ENCODE results near the gene UNC93A. TPM values are rescaled to one million over a fixed set of nuclear protein-coding genes. Genes with fewer than 3 reads are reported as not detected.
"Not testable (repeated sequence)": the region's sequence is repeated elsewhere in the genome, so short reads cannot be mapped to it uniquely, and the experiment has no call there.

Gene UNC93A
- total RNA-seq, 1 donor from 2014 or later, result not detected

DNA sequence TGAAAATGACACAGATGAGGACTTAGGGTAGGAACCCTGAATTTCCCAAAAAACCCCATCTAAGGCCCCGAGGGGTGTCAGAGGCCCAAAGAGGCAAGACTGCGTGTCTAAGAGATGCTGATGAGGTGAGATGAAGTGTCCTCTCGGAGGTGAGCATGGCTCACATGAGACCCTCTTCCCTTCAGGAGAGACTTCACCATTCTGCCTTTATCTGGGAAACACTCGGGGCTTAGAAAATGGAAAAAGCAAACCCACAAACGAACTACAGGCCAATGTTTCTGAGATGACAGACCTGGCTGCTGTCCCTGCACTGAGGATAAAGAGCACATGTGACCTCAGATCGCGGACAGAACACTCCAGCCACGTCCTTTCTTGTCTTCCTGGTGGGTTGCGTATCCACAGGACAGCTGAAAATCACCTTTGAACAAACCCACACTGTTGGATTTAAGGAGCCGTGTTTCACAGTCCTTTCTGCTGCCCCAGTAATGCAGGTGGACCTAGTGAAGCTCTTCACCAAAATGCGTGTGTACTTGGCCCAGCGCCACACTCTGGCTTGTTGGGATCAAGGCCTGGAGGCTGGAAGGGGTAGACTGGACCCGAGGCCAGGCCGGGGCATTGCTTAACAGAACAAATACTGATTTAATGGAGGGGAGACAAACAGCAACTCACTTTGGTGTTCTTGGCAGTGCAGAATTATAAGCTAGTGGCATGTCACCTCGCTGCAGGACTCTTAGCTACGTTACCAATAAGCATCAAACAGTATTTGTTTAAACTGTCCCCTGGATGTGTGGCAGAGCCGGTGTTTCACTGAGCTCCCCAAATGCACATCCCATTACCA lies 18.5 kb downstream of the UNC93A start:
- not testable (repeated sequence) for DNase-seq (ENCODE audit: low read depth)

DNA sequence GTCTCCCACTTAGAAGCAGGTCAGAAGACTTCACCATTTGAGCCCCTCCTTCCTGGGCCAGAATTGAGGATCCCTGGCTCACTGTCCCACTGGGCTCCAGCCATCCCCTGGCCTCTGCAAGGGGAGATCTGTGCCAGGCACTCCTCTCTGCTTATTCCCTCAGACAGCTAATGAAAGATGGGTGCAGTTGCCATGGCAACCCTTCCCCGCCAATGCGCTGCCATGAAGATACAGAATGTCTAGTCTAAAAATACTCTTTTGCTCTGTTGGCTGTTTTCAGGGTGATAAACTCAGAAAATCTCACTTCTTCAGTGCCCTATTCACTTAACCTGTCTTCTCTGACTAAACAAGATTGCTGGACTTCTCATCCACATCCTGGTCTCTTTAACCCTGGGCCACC lies 20.2 kb downstream of the UNC93A start:
- DNase-seq (ENCODE audit: low read depth), result no peak

DNA sequence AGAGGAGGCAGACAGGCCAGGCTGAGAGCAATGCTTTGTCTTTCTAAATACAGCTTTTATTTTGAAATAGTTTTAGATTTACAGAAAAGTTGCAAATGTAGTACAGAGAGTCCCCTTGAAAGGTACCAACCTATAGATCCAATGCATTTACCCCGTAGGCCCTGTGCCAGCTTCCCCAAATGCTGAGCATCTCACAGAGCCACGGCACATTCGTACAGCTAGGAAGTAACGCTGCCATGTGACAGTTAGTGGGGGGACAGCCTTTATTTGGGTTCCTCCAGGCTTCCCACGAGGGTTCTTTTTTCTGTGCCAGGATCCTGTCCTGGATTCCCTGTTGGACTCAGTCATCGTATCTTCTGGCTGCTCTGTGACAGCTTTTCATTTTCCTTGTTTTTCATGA lies 20.6 kb downstream of the UNC93A start:
- not testable (repeated sequence) for DNase-seq (ENCODE audit: low read depth)

DNA sequence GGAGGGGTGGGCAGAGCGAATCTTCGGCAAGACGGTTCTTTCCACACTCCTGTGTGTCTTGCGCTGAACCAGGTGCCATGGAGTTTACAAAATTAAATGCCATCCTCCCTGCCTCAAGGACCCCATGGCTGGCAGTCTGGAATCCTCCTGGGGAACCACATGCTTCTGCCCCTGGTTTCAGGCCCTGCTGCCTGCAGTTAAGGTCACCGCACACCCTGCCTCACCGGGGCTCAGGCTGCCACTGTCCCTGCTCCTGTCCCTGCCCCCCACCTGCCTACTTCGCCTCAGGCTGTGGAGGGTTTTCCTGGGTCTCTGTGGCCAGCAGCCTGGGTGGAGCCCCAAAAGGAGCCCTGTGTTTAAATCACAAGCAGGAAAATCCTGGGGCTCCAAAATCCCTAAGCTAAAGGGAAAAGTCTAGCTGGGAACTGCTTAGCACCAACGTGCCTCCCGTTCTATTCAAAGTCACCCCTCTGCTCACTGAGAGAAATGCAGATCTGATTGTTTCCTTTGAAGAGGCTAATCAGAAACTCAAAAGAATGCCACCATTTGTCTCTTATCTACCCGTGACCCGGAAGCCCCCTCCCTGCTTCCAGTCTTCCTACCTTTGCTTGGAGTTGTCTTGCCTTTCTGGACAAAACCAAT lies 23.2 kb downstream of the UNC93A start:
- DNase-seq (ENCODE audit: low read depth), result no peak

DNA sequence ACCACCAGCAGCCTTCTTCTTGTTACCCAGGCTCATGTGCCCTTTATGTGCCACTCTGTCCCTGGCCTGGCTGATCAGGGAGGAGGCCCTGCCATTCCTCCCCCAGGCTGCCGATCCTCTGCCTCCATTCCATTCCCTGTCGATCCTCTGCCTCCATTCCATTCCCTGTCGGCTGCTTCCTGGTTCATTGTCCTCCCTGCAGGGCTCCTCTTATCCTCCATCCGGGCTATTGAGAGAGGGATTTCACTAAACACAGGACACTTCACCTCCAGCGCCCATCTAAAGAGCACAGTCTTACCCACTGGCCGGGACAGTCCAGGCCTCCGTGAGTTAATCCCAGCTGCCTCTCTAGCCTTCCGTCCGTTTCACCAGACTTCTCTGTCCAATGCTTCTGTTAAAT lies 26.1 kb downstream of the UNC93A start:
- no peak for DNase-seq (ENCODE audit: low read depth)

DNA sequence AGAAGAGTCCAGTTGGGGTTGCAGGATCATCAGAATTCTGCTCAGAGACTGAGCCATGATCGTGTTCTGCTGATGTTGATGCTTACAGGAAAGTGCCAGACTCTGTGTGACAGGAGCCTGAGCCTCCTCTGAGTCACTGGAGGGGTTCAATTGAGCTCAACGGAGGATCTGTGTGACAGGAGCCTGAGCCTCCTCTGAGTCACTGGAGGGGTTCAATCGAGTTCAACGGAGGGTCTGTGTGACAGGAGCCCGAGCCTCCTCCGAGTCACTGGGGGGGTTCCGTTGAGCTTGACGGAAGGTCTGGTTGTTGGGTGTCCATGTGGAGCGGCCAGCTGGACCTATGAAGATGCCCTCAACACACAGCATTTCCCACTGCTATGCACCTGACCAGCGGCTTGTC lies 27.2 kb downstream of the UNC93A start:
- DNase-seq (ENCODE audit: low read depth), result not testable (repeated sequence)

DNA sequence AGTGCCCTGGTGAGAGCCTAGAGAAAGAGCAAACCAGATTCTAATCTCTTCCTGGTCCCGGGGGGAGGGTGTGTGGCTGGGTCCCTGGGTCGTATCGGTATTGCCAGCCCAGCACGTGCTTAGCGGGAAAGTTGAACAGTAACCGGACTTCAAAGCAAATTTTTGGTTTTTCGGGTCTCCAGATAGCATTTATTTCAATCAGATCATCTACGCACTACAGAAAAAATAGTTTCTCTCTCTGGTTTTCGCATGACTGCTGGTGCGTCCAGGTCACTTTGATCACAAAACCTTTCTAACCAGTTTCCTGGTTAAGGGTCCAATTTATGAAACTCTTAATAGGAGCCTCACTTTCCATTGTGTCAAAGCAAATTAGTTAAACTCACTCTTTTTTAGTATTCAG lies 27.7 kb downstream of the UNC93A start:
- not testable (repeated sequence) for DNase-seq (ENCODE audit: low read depth)

DNA sequence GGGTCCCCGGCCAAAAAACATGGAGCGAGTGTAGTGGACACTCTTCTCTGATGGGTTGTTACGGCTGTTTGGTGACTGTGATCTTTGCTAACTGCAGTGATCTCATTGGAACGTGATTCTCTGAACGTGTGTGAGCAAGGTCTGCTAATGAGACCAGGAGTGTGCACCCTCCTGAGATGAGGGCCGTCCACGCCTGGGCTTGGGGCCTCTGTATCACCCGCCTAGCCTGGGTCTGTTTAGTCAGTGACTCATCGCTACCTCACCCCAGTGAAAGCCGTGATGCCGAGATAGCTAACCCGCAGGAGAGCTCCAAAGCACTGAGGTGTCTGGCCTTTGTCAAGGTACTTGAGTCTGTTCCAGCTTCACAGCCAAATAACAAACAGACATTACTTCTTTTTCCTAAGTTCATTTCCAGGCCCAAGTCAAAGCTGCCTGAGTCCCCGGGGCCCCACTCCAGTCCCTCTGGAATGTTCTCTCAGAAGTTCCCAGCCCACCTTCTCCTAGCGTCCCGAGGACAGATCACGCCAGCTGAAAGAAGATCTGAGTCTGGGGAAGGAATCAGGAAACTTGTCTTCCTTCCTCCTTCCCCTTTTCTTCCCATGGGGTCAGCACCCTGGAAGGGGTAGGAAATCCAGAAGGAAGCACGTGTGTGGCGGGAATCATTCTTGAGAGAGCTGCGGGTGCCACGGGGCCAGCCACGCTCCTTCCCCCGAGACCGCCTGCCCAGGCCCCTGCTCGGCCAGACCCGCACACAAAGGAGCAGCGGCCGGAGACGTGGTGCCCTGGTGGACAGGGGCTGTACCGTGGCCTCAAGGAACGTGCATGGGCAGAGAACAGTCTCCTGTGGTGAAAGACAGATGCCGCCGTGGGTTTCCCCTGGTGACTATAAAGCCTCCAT lies 29.0 kb downstream of the UNC93A start:
- DNase-seq (ENCODE audit: low read depth), result not testable (repeated sequence)

DNA sequence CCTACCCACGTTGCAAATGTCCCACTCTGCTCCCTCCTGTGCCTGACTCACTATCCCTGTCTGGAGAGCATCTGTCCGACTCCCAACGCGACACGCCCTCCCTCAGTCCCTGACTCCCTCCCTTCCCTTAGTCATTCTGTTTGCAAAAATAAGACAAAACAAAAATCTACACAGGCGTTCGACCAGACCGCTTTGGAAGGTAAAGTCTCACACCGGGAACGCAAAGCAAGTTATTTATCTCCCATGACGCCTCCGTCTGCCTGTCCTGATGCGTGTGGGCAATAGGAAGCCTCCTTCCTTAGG lies 29.6 kb downstream of the UNC93A start:
- not testable (repeated sequence) for DNase-seq (ENCODE audit: low read depth)

DNA sequence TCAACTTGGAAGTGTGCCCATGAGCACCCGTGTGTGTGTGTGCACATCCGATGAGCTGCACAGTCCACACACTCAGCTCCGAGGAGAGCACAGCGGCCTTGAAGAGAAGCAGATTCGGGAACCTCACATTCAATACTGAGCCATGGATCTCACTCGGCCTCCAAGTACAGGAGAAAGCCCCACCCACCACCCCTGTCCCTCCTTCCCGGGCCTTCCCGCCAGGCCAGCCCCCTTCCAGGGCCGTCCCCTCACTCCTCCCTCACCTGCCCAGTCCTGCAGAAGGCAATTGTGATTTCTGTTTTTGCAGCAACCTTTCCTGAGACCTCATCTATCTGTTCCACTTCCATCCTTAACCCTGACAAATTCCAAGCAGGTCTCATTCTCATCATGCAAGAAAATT lies 30.1 kb downstream of the UNC93A start:
- not testable (repeated sequence) for DNase-seq (ENCODE audit: low read depth)

DNA sequence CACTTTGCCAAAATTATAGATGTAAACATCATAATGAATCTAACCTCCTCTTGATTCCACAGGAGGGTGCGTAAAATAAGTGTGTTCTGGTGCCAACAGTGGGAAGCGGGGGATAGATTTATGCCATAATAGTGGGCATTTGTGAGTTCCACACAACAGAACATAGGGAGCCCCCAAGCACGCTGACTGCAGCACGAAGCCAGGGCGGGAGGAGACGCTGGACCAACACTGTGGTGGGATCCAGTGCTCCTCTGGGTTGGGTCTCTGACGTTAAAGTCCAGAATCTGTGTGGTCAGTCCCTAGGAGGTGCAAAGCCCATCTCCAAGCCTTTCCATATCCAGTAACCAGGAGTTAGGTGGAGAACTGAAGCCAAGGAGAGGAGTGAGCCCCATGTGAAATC lies 32.0 kb downstream of the UNC93A start:
- no peak for DNase-seq (ENCODE audit: low read depth)

DNA sequence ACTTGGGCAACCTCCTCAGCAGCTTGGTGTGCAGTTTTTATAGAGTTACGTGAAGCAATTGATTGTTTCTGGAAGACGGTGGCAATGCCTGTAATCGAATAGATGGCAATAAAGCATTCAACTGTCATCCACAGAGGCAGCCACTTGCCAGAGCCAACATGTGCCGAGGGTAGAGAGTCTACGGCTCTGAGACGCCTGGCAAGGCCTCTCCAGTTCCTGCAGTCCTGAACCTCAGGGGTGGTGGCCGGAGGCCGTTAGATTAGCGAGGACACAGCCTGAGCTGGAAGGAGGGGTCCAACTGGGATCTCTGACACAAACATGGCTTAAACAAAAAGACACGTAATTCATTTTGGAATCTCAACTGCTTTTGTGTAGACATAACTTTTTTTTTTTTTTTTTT lies 33.0 kb downstream of the UNC93A start:
- no peak for DNase-seq (ENCODE audit: low read depth)

DNA sequence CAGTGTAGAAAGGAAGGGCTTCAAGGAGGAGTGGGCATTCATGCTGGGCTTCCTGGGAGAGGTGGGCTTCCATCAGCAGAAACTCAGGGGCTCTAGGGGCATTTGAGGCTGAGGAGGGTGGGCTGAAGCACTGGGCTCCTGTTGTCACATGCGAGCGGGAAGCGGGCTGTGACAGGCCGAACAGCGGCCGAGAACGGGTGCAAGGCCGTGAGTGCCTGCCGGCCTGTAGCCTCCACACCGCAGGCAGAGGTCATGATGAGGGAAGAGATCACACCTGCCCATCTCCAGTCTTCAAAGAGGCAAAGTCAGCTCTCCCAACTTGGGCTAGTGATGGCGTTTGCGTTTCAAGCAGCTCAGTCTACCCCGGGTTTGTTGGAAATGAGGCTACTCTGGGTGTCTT lies 34.7 kb downstream of the UNC93A start:
- DNase-seq (ENCODE audit: low read depth), result no peak

DNA sequence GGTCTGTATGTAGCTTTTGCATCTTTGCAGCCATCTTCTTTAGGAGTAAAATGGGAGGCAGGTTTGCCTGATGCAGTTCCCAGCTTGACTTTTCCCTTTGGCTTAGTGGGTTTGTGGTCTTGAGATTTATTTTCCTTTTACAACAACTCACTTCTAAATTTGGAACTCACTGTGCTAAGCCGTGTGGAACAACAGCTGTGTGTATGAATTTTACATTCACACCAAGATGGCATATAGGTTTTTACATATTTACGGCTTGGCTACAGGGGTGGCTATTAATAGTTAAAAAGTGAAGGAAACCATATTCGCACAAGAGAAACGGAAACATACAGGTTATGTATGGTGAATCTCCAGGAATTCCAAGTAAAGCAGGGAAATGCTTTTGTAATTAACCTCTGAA lies 36.3 kb downstream of the UNC93A start:
- DNase-seq (ENCODE audit: low read depth), result no peak

DNA sequence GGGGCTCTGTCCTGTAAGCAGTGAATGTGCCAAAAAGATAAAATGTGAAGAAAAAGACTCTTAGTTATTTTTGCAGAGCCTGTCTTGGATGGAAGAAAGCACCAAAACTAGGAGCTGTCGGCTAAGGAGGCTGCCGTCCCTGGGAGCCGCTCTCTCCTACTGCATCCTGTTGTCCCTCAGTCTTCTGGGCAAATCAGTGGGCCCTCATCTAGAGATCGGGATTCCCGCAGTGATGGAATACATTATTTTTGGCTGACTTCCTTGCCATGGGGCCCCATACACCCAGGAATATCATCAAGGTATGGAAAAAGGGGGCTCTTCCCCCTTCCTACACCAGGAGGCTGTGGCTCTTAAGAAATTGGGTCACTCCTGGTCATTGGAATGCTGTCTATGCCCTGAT lies 37.0 kb downstream of the UNC93A start:
- DNase-seq (ENCODE audit: low read depth), result no peak

DNA sequence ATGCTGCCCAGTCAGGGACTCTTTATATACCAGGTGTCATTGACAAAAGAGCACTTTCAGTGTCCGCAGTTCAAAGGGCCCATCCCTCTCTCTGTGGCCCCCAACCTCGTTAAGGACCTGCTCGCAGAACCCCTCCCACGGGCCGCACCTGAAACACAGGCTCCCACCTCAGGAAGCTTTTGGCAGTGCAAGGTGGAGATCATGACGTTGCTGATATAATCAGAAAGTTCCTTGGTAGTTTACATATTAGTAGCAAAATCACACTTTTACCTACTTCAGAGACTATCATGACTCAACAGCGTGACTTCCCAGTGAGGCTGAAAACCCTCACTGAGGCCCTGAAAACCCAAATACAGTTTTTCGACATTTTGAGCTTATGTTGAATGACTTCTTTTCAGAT lies 37.9 kb downstream of the UNC93A start:
- no peak for DNase-seq (ENCODE audit: low read depth)

DNA sequence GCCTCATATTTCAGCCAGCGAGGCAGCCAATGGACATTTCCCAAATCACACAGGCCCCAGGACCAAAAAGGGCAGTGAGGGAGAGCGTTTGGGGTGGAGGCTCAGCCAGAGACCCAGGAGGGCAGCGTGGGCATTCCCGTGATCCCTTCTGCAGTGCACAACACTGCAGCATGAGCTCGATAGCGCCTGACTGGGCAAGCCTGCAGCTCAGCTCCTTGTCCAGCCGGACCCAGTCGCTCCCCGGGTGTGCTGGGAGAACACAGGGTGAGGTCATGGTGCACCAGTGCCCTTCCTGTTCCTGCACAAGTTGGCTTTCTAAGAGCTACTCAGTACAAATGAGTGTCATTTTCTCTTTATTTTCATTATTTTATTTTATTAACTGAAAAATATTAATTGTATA lies 39.6 kb downstream of the UNC93A start:
- no peak for DNase-seq (ENCODE audit: low read depth)

DNA sequence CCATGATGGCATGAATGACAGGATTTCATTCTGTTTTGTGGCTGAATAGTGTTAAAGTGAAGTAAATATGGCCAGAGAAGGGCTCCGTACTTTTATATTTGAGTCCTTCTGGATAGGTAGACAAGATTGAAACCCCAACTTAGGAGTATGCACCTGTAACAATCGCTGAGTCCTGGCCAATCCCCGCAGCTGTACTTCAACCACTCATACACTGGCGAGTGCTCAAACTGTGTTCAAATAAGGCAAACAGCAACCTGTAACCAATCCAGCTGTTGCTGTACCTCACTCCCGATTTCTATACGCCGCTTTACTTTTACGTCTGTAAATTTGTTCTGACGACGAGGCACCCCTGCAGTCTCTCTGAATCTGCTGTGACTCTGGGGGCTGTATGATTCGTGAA lies 40.5 kb downstream of the UNC93A start:
- no peak for DNase-seq (ENCODE audit: low read depth)

DNA sequence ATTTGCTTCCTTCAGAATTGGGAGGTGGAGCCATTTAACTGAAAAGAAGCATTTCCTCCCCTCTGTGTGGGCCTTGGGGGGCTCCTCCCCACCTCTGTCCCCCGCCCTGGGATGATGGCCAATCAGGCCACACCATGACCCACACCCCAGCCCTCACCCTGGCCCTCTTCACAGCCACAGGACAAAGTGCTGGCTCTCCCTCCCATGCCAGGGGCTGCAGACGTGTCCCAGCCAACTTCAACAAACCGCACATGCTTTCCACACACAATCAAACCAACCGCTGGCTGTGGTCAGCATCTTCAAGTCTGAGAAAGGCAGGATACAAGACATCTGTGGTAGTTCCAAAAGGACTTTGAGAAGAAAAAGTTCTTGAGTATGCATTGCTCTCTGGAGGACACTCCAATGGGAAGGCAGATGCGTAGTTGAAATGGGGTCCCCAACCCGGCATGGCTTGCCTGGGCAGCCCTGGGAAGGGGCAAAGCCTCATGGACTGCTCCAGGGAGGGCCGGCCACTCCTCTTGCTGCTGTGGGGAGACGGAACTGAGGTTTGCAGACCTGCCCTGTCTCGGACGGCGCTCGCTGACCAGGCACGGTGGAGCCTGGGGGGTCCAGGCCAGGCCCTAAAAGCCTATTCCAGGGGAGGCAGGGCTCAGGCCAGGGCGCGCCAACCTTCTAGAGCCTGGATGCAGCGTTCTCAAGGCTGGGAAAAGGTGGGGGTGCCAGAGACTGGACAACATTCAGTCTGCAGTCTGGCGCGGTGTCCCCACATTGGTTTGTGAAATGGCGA lies 45.9 kb downstream of the UNC93A start:
- DNase-seq (ENCODE audit: low read depth), result no peak

DNA sequence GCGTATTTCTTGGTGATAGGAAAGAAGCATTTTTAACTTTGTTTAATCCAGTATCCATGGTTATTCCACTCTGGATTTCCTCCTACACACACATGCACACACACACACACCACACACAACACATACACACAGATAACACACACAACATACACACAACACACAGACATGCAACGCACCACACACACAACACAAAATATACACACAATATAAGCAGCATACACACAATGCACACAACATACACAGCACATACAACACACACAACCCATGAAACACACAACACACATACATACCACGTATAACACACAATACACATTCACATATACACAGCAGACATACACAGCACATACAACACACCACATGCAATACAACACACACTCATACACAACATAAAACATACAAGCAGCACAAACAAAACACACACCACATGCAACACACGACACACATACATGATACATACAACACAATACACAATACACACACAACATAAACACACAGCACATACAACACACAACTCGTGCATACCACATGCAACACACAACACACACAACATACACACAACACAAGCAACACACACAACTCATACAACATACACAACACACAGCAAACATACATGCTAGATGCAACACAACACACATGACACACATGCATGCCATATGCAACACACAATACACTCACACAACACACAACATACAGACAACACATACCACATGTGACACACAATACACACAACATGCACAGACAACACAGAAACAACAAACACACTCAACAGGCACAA lies 46.7 kb downstream of the UNC93A start:
- DNase-seq (ENCODE audit: low read depth), result no peak
